Kidney (tissue), 14 donors: Measurements from ENCODE around the gene STAC2. TPM values are rescaled to one million over a fixed set of nuclear protein-coding genes. Genes with fewer than 3 reads are reported as not detected.

Experiments
- DNase-seq, 5 donors: peaks; one replicate each; pipeline ENCODE4 v3.0.0-alpha.2; 2013 to 2020
- FAIRE-seq: peaks from 2 replicates; lab custom pipeline; 2012; peaks lifted over from hg19 to GRCh38; lab: Jason Lieb, UNC
- H3K27ac ChIP-seq, 2 donors: one replicate each; pipeline ENCODE4 v1.7.0; 2013; ENCODE audit warnings: low read depth in 2 of 2, low read length in 2 of 2, inconsistent platforms in 1 of 2
- H3K27me3 ChIP-seq: one replicate; pipeline ENCODE4 v1.7.1; 2013; ENCODE audit warnings: low read length, inconsistent platforms; ENCODE audit not compliant: control insufficient read depth, insufficient read depth
- H3K36me3 ChIP-seq, 3 donors: one replicate each; pipeline versions ENCODE4 v1.7.0 to v1.7.1; 2013; ENCODE audit warnings: low read length in 3 of 3, control low read depth in 1 of 3, inconsistent platforms in 1 of 3; ENCODE audit not compliant: insufficient read depth in 3 of 3, control insufficient read depth in 2 of 3
- H3K4me1 ChIP-seq, 3 donors: one replicate each; pipeline versions ENCODE4 v1.7.0 to v1.7.1; 2013; ENCODE audit warnings: low read length in 3 of 3, inconsistent platforms in 1 of 3, low read depth in 1 of 3; ENCODE audit not compliant: control insufficient read depth in 2 of 3, insufficient read depth in 2 of 3
- H3K4me3 ChIP-seq, 3 donors: one replicate each; pipeline versions ENCODE4 v1.7.0 to v1.8.1; 2013; ENCODE audit warnings: low read length in 3 of 3, control low read depth in 1 of 3, inconsistent platforms in 1 of 3
- H3K9ac ChIP-seq, 3 donors: one replicate each; pipeline versions ENCODE4 v1.7.0 to v1.7.1; 2013; ENCODE audit warnings: low read length in 3 of 3, control low read depth in 1 of 3, inconsistent platforms in 1 of 3
- H3K9me3 ChIP-seq, 3 donors: one replicate each; pipeline versions ENCODE4 v1.7.0 to v1.7.1; 2013; ENCODE audit warnings: low read length in 3 of 3, control low read depth in 1 of 3, inconsistent platforms in 1 of 3; ENCODE audit not compliant: control insufficient read depth in 2 of 3, insufficient read depth in 1 of 3
- intact Hi-C: fragments of 100-400 bp; cut with DNase I; formaldehyde crosslinking; loops from one replicate; pipeline ENCODE4 v1.11.1; 2022
- polyA plus RNA-seq: library from polyadenylated mRNA; stranded (reverse); fragments of 350-450 nt; fragmentation: Illumina TruSeq; extraction: RNeasy Lipid Tissue Mini Kit (QIAGEN cat#74804); gene quantifications from one replicate; pipeline ENCODE4 v1.2.3, GENCODE V29; 2014; ENCODE audit warnings: low read depth, low replicate concordance; ENCODE audit not compliant: insufficient read depth
- total RNA-seq: library from RNA; stranded (reverse); fragmentation: NEBNext Ultra II Directional; extraction: Animal tissue kit (Norgen Biotek cat#: 25700); gene quantifications from one replicate; pipeline ENCODE4 v1.2.1, GENCODE V29; 2021
- TF ChIP-seq, protein P1 (sequence below): IDR thresholded peaks from 3 replicates; pipeline ENCODE4 v1.5.1; 2012; ENCODE audit warnings: mild to moderate bottlenecking, moderate library complexity, borderline replicate concordance; ENCODE audit not compliant: insufficient read depth; ENCODE audit errors: extremely low read depth
- donor health status: control.
- donor health status: control.
- donor health status: control.
- donor health status: control.
- donor health status: control.
- donor health status: DM: yes; HTN: yes; CAD: no.
- donor health status: Normal renal cell carcinoma (clear cell type).

STAC2 gene
- total and polyA plus RNA-seq, 2 donors from 2014 or later = 15.3 to 18.9 TPM

- Histone ChIP-seq H3K4me1 (peaks cover 0 to 3% (median 0%) of the 10 kb centered on the region in 3 donors), H3K4me3 (no peak overlapping the region), H3K9ac (no peak overlapping the region), H3K36me3 (no peaks in the 10 kb centered on the region), H3K9me3 (no peaks in the 10 kb centered on the region), H3K27me3 (peaks cover 4% of the 10 kb centered on the region), H3K27ac (no peak overlapping the region)
- TF ChIP-seq, protein P1, sequence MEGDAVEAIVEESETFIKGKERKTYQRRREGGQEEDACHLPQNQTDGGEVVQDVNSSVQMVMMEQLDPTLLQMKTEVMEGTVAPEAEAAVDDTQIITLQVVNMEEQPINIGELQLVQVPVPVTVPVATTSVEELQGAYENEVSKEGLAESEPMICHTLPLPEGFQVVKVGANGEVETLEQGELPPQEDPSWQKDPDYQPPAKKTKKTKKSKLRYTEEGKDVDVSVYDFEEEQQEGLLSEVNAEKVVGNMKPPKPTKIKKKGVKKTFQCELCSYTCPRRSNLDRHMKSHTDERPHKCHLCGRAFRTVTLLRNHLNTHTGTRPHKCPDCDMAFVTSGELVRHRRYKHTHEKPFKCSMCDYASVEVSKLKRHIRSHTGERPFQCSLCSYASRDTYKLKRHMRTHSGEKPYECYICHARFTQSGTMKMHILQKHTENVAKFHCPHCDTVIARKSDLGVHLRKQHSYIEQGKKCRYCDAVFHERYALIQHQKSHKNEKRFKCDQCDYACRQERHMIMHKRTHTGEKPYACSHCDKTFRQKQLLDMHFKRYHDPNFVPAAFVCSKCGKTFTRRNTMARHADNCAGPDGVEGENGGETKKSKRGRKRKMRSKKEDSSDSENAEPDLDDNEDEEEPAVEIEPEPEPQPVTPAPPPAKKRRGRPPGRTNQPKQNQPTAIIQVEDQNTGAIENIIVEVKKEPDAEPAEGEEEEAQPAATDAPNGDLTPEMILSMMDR = no peak
- FAIRE-seq (no peak), DNase-seq (no peak)
- intact Hi-C loops = no loop called here
These were observed 3.6 kb downstream of the STAC2 start for GRCh38 chr17:39222151-39222550.

- Histone ChIP-seq H3K4me1 (peaks cover 0 to 3% (median 0%) of the 10 kb centered on the region in 3 donors), H3K27ac (no peak overlapping the region), H3K36me3 (no peaks in the 10 kb centered on the region), H3K4me3 (no peak overlapping the region), H3K9ac (no peak overlapping the region), H3K9me3 (no peaks in the 10 kb centered on the region), H3K27me3 (peaks cover 4% of the 10 kb centered on the region)
- TF ChIP-seq, protein P1 = no peak
- no peak for DNase-seq
- no peak for FAIRE-seq
- intact Hi-C loops = no loop called here
These were observed 4.2 kb downstream of the STAC2 start for GRCh38 chr17:39221572-39221971.

DNA sequence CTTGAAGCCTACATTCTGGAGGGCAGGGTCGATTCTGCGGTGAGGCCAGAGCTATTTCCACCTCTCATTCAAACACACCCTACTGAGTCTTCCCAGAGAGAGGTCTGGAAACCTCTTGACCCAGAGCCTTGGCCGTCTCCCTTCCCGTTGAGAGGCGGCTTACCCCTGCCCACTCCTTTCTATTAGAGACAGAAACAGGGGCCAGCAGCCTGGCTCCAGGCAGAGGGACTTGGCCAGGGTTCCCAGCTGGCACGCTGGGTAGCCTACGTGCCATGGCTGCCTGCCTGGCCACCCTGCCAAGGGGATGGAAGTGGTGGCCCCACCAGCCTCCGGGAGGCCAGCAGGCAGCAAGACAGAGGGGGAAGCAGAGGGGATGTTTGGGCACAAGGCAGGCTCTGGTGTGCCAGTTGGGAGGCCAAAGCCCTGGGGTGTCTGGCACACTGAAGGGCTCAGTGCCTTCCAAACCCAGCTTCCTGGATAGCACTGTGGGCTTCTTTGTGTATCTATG lies 6.0 kb downstream of the STAC2 start:
- Histone ChIP-seq H3K27me3 (no peaks in the 10 kb centered on the region), H3K4me1 (no peaks in the 10 kb centered on the region), H3K9ac (no peak overlapping the region), H3K4me3 (no peak overlapping the region), H3K27ac (no peak overlapping the region), H3K9me3 (no peaks in the 10 kb centered on the region), H3K36me3 (no peaks in the 10 kb centered on the region)
- TF ChIP-seq, protein P1 = no peak
- FAIRE-seq (no peak), DNase-seq (no peak)
- intact Hi-C loops = no loop called here

- H3K9ac ChIP-seq = no peak overlapping the region
- no peaks in the 10 kb centered on the region for H3K9me3 ChIP-seq
- DNase-seq = no peak
- FAIRE-seq = no peak
- TF ChIP-seq, protein P1 = no peak
- no peak overlapping the region for H3K27ac ChIP-seq
- no peaks in the 10 kb centered on the region for H3K4me1 ChIP-seq
- no peaks in the 10 kb centered on the region for H3K27me3 ChIP-seq
- intact Hi-C loops = no loop called here
- H3K4me3 ChIP-seq = no peak overlapping the region
- no peaks in the 10 kb centered on the region for H3K36me3 ChIP-seq
These were observed 6.8 kb downstream of the STAC2 start for GRCh38 chr17:39218906-39219305.
